IMR-90 (cell line): ENCODE results near the gene RYR3. TPM values are rescaled to one million over a fixed set of nuclear protein-coding genes. Genes with fewer than 3 reads are reported as not detected.

Experiments
- ATAC-seq: fragments of 200-7000 bp; cut with Tn5 transposase; 2 replicates; pipeline ENCODE4 v1.9.1; 2020; ENCODE audit warnings: low read depth, mild to moderate bottlenecking, moderate library complexity
- BruUV-seq: library from RNA; stranded (reverse); fragments of 400-500 nt; replicated peaks from 2 replicates; lab custom pipeline; 2021; lab: Mats Ljungman, UMichigan
- CTCF ChIA-PET: fragments of 300-600 bp; formaldehyde crosslinking; extraction: SDS; loops from one replicate; lab custom pipeline; 2021; ENCODE audit warnings: antibody characterized with exemption; lab: Yijun Ruan, JAX
- POLR2A ChIA-PET: fragments of 300-600 bp; sonication (Branson Sonifier 250); formaldehyde crosslinking; loops from one replicate; lab custom pipeline; 2022; ENCODE audit warnings: antibody characterized with exemption; ENCODE audit not compliant: unreplicated experiment; lab: Charles Lee
- DNase-seq: peaks from one replicate; pipeline ENCODE4 v3.0.0; 2013
- H2AFZ ChIP-seq: replicated peaks from 2 replicates; pipeline ENCODE3; 2013; ENCODE audit warnings: low read length, mild to moderate bottlenecking; ENCODE audit not compliant: poor library complexity
- H2AK5ac ChIP-seq: 2 replicates; pipeline ENCODE4 v1.6.1; 2013; ENCODE audit warnings: low read depth, low read length, inconsistent platforms
- H2AK9ac ChIP-seq: replicated peaks from 2 replicates; pipeline ENCODE3; 2013; ENCODE audit warnings: mild to moderate bottlenecking, low read depth, low read length, moderate library complexity; ENCODE audit not compliant: poor library complexity
- H2BK120ac ChIP-seq: 2 replicates; pipeline ENCODE4 v1.6.1; 2013; ENCODE audit warnings: low read depth, low read length, inconsistent platforms
- H2BK15ac ChIP-seq: 3 replicates; pipeline ENCODE4 v1.6.1; 2013; ENCODE audit warnings: low read depth, low read length, inconsistent platforms
- H2BK20ac ChIP-seq: 2 replicates; pipeline ENCODE4 v1.6.1; 2013; ENCODE audit warnings: low read depth, mild to moderate bottlenecking, inconsistent platforms, low read length, moderate library complexity
- H2BK5ac ChIP-seq: 2 replicates; pipeline ENCODE4 v1.6.1; 2013; ENCODE audit warnings: mild to moderate bottlenecking, low read depth, low read length, inconsistent platforms; ENCODE audit not compliant: poor library complexity, severe bottlenecking
- H3K14ac ChIP-seq: replicated peaks from 2 replicates; pipeline ENCODE4 v1.6.1; 2013; ENCODE audit warnings: low read depth, low read length, inconsistent platforms
- H3K18ac ChIP-seq: 2 replicates; pipeline ENCODE4 v1.6.1; 2013; ENCODE audit warnings: low read depth, low read length, control low read depth
- H3K23ac ChIP-seq: 2 replicates; pipeline ENCODE4 v1.6.1; 2013; ENCODE audit warnings: low read depth, low read length, inconsistent platforms
- H3K27ac ChIP-seq: 2 replicates; pipeline ENCODE4 v1.5.1; 2013; ENCODE audit warnings: mild to moderate bottlenecking, control low read depth, low read length; ENCODE audit not compliant: insufficient read depth
- H3K27me3 ChIP-seq: 2 replicates; pipeline ENCODE4 v1.6.1; 2013; ENCODE audit warnings: low read length; ENCODE audit not compliant: control insufficient read depth, insufficient read depth
- H3K36me3 ChIP-seq: 2 replicates; pipeline ENCODE4 v1.6.1; 2013; ENCODE audit warnings: low read length, mixed read lengths; ENCODE audit not compliant: control insufficient read depth, insufficient read depth
- H3K4ac ChIP-seq: 2 replicates; pipeline ENCODE4 v1.6.1; 2013; ENCODE audit warnings: low read depth, low read length, inconsistent platforms
- H3K4me1 ChIP-seq: 2 replicates; pipeline ENCODE4 v1.6.1; 2013; ENCODE audit warnings: low read length, mixed read lengths; ENCODE audit not compliant: control insufficient read depth, insufficient read depth
- H3K4me2 ChIP-seq: 2 replicates; pipeline ENCODE4 v1.6.1; 2013; ENCODE audit warnings: low read depth, mild to moderate bottlenecking, control low read depth, low read length, moderate library complexity
- H3K4me3 ChIP-seq: 2 replicates; pipeline ENCODE4 v1.5.1; 2013; ENCODE audit warnings: low read depth, mild to moderate bottlenecking, control low read depth, low read length, moderate library complexity; ENCODE audit not compliant: insufficient read depth
- H3K56ac ChIP-seq: 2 replicates; pipeline ENCODE4 v1.6.1; 2013; ENCODE audit warnings: low read length, inconsistent platforms; ENCODE audit not compliant: insufficient read depth; ENCODE audit errors: extremely low read depth
- H3K79me1 ChIP-seq, 2 experiments: 2 replicates each; pipeline ENCODE4 v1.6.1; 2013; ENCODE audit warnings: low read length in 2 of 2, inconsistent platforms in 1 of 2, low read depth in 1 of 2
- H3K9ac ChIP-seq: 2 replicates; pipeline ENCODE4 v1.6.1; 2013; ENCODE audit warnings: low read depth, low read length, control low read depth
- H3K9me1 ChIP-seq: 2 replicates; pipeline ENCODE4 v1.6.1; 2013; ENCODE audit warnings: low read length, inconsistent platforms; ENCODE audit not compliant: insufficient read depth
- H3K9me3 ChIP-seq: 2 replicates; pipeline ENCODE4 v1.6.1; 2013; ENCODE audit warnings: low read length; ENCODE audit not compliant: control insufficient read depth, insufficient read depth
- H4K20me1 ChIP-seq: 2 replicates; pipeline ENCODE4 v1.6.1; 2013; ENCODE audit warnings: low read length, inconsistent platforms; ENCODE audit not compliant: insufficient read depth
- H4K5ac ChIP-seq: 2 replicates; pipeline ENCODE4 v1.6.1; 2013; ENCODE audit warnings: mild to moderate bottlenecking, low read depth, low read length, control low read depth
- H4K8ac ChIP-seq, 2 experiments: 2 replicates each; pipeline ENCODE4 v1.6.1; 2013; ENCODE audit warnings: low read depth in 2 of 2, low read length in 2 of 2, control low read depth in 1 of 2, inconsistent platforms in 1 of 2
- H4K91ac ChIP-seq: 2 replicates; pipeline ENCODE4 v1.6.1; 2013; ENCODE audit warnings: low read depth, low read length, inconsistent platforms; ENCODE audit not compliant: insufficient read depth
- BHLHE40 ChIP-seq: fragments of 150-350 bp; IDR thresholded peaks from 2 replicates; pipeline ENCODE4 v1.6.1; 2016; ENCODE audit warnings: mild to moderate bottlenecking, low read depth, low read length
- CEBPB ChIP-seq: IDR thresholded peaks from 2 replicates; pipeline ENCODE4 v1.6.1; 2012; ENCODE audit warnings: low read depth, low read length, improper control_type of control experiment
- CHD1 ChIP-seq: IDR thresholded peaks from 2 replicates; pipeline ENCODE4 v1.6.1; 2012; ENCODE audit warnings: low read depth, low read length, improper control_type of control experiment
- CTCF ChIP-seq: conservative IDR thresholded peaks from 2 replicates; pipeline ENCODE4 v1.5.1; 2012; ENCODE audit warnings: mild to moderate bottlenecking, low read depth, low read length, improper control_type of control experiment
- ELK1 ChIP-seq: fragments of 150-350 bp; IDR thresholded peaks from 2 replicates; pipeline ENCODE4 v1.6.1; 2016; ENCODE audit warnings: low read depth, mild to moderate bottlenecking, low read length, moderate library complexity, borderline replicate concordance
- FOS ChIP-seq: fragments of 150-350 bp; IDR thresholded peaks from 2 replicates; pipeline ENCODE4 v1.6.1; 2016; ENCODE audit warnings: low read depth, low read length
- MAFK ChIP-seq: IDR thresholded peaks from 2 replicates; pipeline ENCODE4 v1.6.1; 2012; ENCODE audit warnings: low read depth, low read length, improper control_type of control experiment
- MAZ ChIP-seq: IDR thresholded peaks from 2 replicates; pipeline ENCODE4 v1.6.1; 2012; ENCODE audit warnings: low read depth, mild to moderate bottlenecking, low read length, improper control_type of control experiment, moderate library complexity, borderline replicate concordance
- MXI1 ChIP-seq: IDR thresholded peaks from 2 replicates; pipeline ENCODE4 v1.6.1; 2012; ENCODE audit warnings: low read depth, mild to moderate bottlenecking, low read length, moderate library complexity, borderline replicate concordance
- NFE2L2 ChIP-seq: fragments of 150-350 bp; IDR thresholded peaks from 2 replicates; pipeline ENCODE4 v1.6.1; 2016; ENCODE audit warnings: low read depth, mild to moderate bottlenecking, low read length
- POLR2A ChIP-seq: IDR thresholded peaks from 2 replicates; pipeline ENCODE4 v1.6.1; 2012; ENCODE audit warnings: mild to moderate bottlenecking, low read depth, low read length
- RAD21 ChIP-seq: IDR thresholded peaks from 2 replicates; pipeline ENCODE4 v1.6.1; 2012; ENCODE audit warnings: low read length, improper control_type of control experiment
- RCOR1 ChIP-seq: IDR thresholded peaks from 2 replicates; pipeline ENCODE4 v1.6.1; 2012; ENCODE audit warnings: mild to moderate bottlenecking, low read length, improper control_type of control experiment; ENCODE audit not compliant: insufficient replicate concordance
- RFX5 ChIP-seq: IDR thresholded peaks from 2 replicates; pipeline ENCODE4 v1.8.0; 2012; ENCODE audit warnings: low read depth, mild to moderate bottlenecking, low read length, moderate library complexity
- SMC3 ChIP-seq: fragments of 150-350 bp; IDR thresholded peaks from 2 replicates; pipeline ENCODE4 v1.6.1; 2016; ENCODE audit warnings: low read depth, mild to moderate bottlenecking, antibody characterized with exemption, low read length, moderate library complexity
- USF2 ChIP-seq: fragments of 150-350 bp; IDR thresholded peaks from 2 replicates; pipeline ENCODE4 v1.6.1; 2017; ENCODE audit warnings: mild to moderate bottlenecking, antibody characterized with exemption, low read length, low read depth
- WGBS, 2 experiments: methylation state at CpG; one replicate each; pipeline versions ENCODE4 v1.1.5 to v1.1.7; 2013; ENCODE audit warnings: missing lambda C conversion rate in 2 of 2; ENCODE audit not compliant: insufficient read length in 1 of 2; ENCODE audit errors: extremely low coverage in 2 of 2; 5-methylcytosine and 5-hydroxymethylcytosine counted together
- dilution Hi-C: fragments of 300-500 bp; cut with HindIII; formaldehyde crosslinking; loops from one replicate; pipeline ENCODE4 v1.14.3; 2018; ENCODE audit warnings: low sequenced_read_pairs; ENCODE audit not compliant: unreplicated experiment
- in situ Hi-C: fragments of 300-500 bp; cut with MboI; formaldehyde crosslinking; loops from 3 replicates; pipeline ENCODE4 v1.14.3; 2019; ENCODE audit warnings: low sequenced_read_pairs, inconsistent platforms, mixed read lengths
- intact Hi-C: fragments of 100-400 bp; cut with micrococcal nuclease; formaldehyde crosslinking; loops from 2 replicates; pipeline ENCODE4 v1.10.0; 2022
- polyA plus RNA-seq, 3 experiments: library from polyadenylated mRNA; depleted of rRNA; stranded (reverse); fragments of >200 nt; gene quantifications; 2 replicates each; pipeline ENCODE4 v1.2.3, GENCODE V29; 2012; ENCODE audit warnings: low replicate concordance in 1 of 3
- total RNA-seq: library from RNA; depleted of rRNA; stranded (reverse); fragments of >200 nt; gene quantifications from 2 replicates; pipeline ENCODE4 v1.2.3, GENCODE V29; 2012

RYR3 gene
- total and polyA plus RNA-seq, 2 of the 4 experiments (the other 2 are of a cell fraction), result 0.18 TPM; not detected in 1

GRCh38 chr15:33402600-33402999 is 91.8 kb downstream of the RYR3 start:
- intact Hi-C loops (no loop called here), in situ Hi-C loops (no loop called here), dilution Hi-C loops (no loop called here)
- no peak overlapping the region for H4K91ac ChIP-seq
- H2BK15ac ChIP-seq, result no peak overlapping the region
- H2BK20ac ChIP-seq, result no peak overlapping the region
- no peak overlapping the region for H4K8ac ChIP-seq
- ChIA-PET CTCF (interaction anchor here (1.3 kb wide), 1 partner anchor 16 kb away, joined by 3 read pairs; no protein-coding TSS in a partner anchor), POLR2A (no interaction called here)
- no peak overlapping the region for H3K4me2 ChIP-seq
- no peak overlapping the region for H3K4ac ChIP-seq
- no peaks in the 10 kb centered on the region for H3K36me3 ChIP-seq
- H3K18ac ChIP-seq, result no peak overlapping the region
- H2AK5ac ChIP-seq, result no peak overlapping the region
- no peak for DNase-seq
- TF ChIP-seq FOS (no peak), BHLHE40 (no peak), NFE2L2 (no peak), CEBPB (no peak), POLR2A (no peak), SMC3 (no peak), MAFK (no peak), MXI1 (no peak), MAZ (no peak), RFX5 (no peak), CTCF (no peak), ELK1 (no peak), RAD21 (no peak), CHD1 (no peak), USF2 (no peak), RCOR1 (no peak)
- no peaks in the 10 kb centered on the region for H3K79me1 ChIP-seq
- no peaks in the 10 kb centered on the region for H3K27me3 ChIP-seq
- H4K5ac ChIP-seq, result no peak overlapping the region
- no peaks in the 10 kb centered on the region for H3K4me1 ChIP-seq
- no peak overlapping the region for H3K14ac ChIP-seq
- H4K20me1 ChIP-seq, result no peaks in the 10 kb centered on the region
- no peak for ATAC-seq
- H3K23ac ChIP-seq, result no peak overlapping the region
- no peak overlapping the region for H3K9ac ChIP-seq
- H2BK120ac ChIP-seq, result no peak overlapping the region
- no peak overlapping the region for H3K27ac ChIP-seq
- no TSS peak for BruUV-seq
- WGBS, 2 experiments, result no CpG with 5 or more reads among the region's 2 CpGs
- H3K4me3 ChIP-seq, result no peak overlapping the region
- H2BK5ac ChIP-seq, result no peak overlapping the region
- no peak overlapping the region for H2AFZ ChIP-seq
- H2AK9ac ChIP-seq, result no peak overlapping the region
- H3K9me3 ChIP-seq, result no peaks in the 10 kb centered on the region
- H3K56ac ChIP-seq, result no peak overlapping the region
- no peaks in the 10 kb centered on the region for H3K9me1 ChIP-seq
